Activated T-cell treated with anti-CD3 and anti-CD28 coated beads, Interleukin-2, amount 50 U/mL, for 48 hours (primary cell): ENCODE data around the gene SRRM2.
A peak's percentile ranks its signal among the peaks of the same experiment; 100 is the strongest.
"Not testable (repeated sequence)": the region's sequence is repeated elsewhere in the genome, so short reads cannot be mapped to it uniquely, and the experiment has no call there.

Source experiments
- DNase-seq, 2 experiments: peaks; one replicate each; pipeline ENCODE4 v3.0.0-alpha.2; 2020

Gene SRRM2

GRCh38 chr16:2715519-2715918 is 36.9 kb upstream of the SRRM2 start:
- DNase-seq = peak; percentile 85 to 87

- no peak for DNase-seq
Measured at GRCh38 chr16:2715966-2716885, 36.2 kb upstream of the SRRM2 start.

DNA sequence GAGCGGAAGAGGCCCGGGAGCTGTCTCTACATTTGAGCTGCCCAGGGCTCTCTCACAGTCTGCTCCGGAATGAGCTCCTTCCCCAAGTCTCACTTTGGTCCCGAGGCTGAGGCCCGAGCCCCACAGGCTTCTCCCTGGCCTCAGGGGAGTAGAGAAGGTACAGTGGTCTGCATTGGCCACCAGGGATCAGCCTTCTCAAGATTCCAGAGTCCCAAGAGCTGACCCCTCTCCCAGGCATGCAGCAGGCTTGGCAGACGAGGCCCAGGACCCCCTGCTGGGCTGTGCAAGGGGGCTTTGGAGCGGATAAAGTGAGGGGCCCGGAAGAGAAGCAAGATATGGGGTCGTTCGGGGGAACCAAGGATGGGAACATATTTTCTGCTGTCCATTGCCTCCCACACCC is 35.5 kb upstream of the SRRM2 start:
- DNase-seq = no peak

- no peak for DNase-seq
Measured at GRCh38 chr16:2717383-2718263, 34.8 kb upstream of the SRRM2 start.

DNA sequence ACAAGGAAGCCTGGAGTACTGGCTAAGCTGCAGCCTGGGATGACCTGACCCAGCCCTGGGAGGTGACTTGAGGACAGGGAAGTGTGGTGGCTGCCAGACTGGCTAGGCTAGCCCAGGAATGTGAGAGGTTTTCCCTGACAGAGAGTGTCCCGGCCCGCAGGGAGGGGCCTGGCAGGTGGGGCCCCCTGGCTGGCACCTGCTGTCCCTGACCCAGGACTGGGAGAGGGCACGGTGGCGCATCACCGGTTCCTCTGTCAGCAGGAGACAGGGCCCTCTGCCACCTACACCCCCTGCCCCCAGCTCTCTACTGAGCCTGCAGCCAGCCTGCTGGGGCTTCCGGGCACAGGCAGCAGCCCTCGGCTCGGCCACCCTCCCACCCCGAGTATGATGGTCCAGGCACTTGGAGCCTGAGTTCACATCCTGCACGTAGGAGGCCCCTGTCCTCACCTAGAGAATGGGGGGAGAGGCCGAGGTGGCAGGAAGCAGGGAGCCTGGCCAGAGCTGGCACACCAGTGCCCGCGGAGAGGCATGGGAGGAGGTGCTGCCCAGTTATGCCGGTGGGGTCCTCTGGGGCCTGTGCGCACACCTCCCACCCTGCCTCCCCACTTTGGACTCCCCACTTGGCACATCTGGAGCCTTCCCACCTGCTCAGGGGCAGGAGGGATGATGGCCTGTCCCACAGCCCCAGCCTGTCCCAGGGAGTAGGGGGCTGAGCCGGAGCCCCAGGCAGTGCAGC is 32.9 kb upstream of the SRRM2 start:
- DNase-seq = no peak

DNA sequence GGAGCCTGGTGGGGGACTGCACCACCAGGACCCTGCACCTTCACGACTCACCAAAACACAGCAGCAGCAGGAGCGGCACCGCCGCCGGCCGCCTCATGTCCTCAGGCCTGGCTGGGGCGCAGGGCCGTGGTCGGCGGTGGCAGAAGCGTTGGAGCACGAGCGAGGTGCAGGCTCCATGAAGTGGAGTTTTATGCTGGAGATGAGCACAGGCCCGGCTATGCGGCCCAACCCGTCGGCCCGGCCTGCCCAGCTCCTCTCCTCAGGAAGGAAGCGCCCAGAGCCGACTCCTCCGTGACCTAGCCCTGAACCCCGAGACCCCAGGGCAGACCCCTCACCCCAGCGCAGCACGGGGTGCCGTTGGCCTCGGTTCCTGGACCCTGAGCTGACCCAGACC is 32.4 kb upstream of the SRRM2 start, which contains the start of gene PRSS27:
PRSS27 (minus strand) TSS at position 161 of the 394 bp plus-strand sequence; CDS start at position 97, 64 bp downstream.
- no peak for DNase-seq

GRCh38 chr16:2720719-2721633 is 31.5 kb upstream of the SRRM2 start:
- peak; percentile 93 to 94 for DNase-seq

GRCh38 chr16:2721634-2722173 is 30.7 kb upstream of the SRRM2 start:
- not testable (repeated sequence) for DNase-seq

GRCh38 chr16:2724088-2724676 is 28.3 kb upstream of the SRRM2 start:
- no peak for DNase-seq

GRCh38 chr16:2724816-2725348 is 27.6 kb upstream of the SRRM2 start:
- DNase-seq = no peak

DNA sequence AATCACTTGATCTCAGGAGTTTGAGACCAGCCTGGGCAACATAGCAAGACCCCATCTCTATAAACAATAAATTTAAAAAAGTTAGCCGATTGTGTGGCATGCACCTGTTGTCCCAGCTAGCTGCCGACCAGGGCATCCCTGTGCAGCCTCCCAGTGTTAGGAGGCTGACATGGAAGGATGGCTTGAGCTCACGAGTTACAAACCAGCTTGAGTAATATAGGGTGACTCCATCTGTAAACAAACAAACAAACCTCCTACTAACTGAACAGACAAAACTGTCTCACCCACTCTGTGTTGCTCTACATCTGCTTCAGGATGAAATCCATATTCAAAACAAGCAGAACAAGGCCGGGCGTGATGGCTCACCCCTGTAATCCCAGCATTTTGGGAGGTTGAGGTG is 25.5 kb upstream of the SRRM2 start:
- no peak for DNase-seq

DNA sequence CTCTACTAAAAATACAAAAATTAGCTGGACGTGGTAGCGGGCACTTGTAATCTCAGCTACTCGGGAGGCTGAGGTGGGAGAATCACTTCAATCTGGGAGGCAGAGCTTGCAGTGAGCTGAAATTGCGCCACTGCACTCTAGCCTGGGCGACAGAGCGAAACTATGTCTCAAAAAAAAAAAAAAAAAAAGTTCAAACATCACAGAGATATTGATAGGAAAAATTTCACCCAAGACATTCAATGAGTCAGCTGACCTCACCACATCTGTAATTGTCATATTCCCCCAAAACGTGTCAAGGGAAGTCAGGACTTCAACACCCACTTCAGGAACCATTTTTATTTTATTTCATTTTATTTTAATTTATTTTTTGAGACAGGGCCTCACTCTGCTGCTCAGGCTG is 24.4 kb upstream of the SRRM2 start:
- no peak for DNase-seq

DNA sequence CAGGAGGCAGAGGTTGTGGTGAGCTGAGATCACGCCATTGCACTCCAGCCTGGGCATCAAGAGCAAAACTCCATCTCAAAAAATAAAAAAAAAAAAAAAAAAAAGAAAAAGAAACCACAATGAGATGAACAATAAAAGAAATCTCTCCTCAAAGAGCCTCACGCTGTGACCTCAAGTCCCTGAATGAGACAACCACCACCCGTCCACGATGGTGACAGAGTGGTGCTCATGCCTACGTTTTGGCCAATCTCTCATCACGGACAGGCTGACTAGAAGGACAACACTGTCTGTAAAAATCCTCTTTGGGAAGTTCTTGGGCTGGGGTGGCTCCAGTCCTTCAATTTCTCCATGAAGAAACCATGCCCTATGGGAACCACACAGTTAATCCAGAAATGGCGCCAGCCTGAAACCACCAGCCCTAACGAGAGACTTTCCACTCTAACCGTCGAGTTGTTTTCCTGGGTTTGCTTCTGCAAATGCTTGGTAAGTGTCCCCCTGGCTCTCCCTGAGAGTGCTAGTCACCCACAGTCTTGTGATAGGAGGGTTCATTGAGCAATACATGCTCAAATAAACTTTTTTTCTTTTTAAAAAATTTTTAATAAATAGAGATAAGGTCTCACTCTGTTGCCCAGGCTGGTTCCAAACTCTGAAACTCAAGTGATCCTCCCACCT is 17.5 kb upstream of the SRRM2 start:
- DNase-seq = no peak

DNA sequence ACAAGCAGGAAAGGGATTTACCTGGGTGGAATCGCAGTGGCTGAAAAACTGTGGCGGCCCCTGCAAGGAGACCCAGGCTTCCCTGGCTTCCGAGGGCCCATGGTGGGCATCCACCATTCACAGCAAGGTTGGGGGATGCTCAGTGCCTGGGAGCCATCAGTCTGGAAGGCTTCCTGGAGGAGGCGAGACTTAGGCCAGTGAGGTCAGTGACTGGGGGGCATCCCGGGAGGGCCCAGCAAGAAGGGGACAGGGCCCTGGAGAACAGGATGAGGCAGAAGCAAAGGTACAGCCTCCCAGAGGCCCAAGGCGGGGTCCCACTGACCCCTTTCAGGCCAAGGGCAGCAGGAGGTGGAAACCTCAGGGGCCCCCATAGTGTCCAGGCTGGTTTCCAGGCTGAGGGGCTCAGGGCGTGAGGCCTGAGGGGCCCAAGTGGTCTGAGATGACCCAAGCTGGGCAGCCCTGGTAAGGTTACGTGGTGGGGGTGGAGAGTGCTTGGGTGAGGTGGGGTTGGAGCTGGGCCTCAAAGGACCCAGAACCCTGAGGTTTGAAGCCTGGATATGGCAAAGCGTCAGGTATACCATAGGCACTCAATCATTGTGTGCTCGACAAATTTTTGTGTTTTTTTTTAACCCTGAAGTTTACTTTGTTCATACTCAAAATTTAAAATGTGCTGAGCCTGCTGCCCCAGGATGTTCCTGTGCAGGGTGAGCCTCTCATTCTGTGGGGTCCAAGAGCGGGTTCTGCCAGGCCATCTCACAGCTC is 15.8 kb upstream of the SRRM2 start:
- DNase-seq = no peak

GRCh38 chr16:2737238-2737605 is 15.2 kb upstream of the SRRM2 start:
- no peak for DNase-seq

- no peak for DNase-seq
Measured at GRCh38 chr16:2737895-2738418, 14.5 kb upstream of the SRRM2 start.

DNA sequence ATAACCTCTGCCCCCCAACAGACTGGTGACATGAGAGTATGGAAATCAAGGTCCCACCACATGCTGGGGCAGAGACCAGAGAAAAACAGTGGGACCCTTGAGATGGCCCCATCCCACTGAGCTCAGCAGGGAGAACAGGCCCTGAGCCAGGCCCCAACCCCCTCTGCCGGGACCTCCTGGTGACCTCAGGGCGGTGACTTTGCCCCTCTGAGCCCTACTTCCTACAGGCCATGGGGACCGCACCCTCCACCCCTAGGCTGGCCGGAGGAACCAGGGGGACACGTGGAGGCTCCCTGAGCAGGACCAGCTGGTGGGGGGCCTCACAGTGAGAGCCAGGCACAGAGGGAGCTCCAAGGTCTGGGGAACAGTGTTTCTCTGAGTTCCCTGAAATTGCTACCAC is 13.8 kb upstream of the SRRM2 start:
- DNase-seq = no peak

- DNase-seq = no peak
Measured at GRCh38 chr16:2739625-2740430, 12.6 kb upstream of the SRRM2 start.
